GM18502 (cell line): ENCODE measurements around the gene BCAR3.

Experiments
- ATAC-seq: cut with Tn5 transposase; IDR thresholded peaks from one replicate; pipeline ENCODE4 v1.9.1; 2021; ENCODE audit warnings: mild to moderate bottlenecking; ENCODE audit not compliant: unreplicated experiment, poor library complexity

The BCAR3 gene

DNA sequence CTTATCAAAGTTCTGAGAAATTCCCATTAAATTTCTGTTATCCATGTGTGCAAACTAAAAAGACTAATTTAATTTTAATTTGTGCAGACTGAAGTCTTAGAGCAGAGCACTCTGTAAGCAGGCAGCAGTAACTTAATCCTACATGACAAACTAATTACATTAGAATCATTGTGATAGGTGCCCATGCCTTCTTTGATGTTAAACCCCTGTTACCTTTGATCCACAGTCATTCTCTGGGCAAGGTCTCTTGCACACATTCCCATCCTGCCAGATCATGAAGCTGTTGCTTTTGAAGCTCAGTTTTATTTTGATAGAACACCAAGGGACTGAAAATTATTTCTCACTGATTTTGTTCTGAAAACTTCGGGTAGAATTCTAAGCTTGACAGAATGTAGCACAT, 77.2 kb downstream of the BCAR3 start:
- no peak for ATAC-seq

DNA sequence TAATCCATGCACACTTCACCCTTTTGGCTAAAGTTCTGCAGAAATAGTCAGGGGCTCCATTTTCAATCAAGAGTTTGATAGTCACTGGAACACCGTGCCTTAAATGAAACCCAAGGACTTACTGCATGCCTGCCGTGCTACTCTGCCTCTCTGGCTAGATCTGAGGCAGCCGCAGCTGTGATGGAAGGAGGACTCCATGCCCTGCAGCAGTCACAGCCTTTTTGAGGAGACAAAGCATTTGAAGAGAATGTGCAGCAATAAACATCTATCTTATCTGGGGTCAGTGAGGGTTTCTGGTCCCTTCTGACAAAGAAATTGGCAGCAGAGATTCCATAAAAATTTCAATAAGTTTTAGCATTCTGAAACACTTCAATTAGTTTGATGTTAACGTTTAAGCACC, 78.0 kb downstream of the BCAR3 start:
- no peak for ATAC-seq

DNA sequence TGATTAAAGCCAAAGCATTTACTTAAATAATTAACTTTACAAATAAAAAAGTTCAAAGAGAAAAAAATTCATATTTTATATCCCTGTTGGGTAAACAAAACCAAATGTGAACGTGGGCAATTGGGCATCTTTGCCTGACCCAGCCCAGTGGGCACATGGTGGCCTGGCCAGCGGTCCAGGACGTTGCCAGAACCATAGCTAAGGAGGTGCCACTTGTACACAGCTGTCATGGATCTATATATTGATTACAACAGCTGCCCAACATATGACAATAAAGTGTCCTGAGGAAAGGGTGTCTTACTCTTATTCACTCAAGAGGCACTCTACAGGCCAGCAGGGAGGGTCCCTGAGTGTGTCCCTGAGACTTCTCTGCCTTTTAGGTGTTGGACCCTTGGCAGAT, 78.5 kb downstream of the BCAR3 start:
- ATAC-seq = no peak

DNA sequence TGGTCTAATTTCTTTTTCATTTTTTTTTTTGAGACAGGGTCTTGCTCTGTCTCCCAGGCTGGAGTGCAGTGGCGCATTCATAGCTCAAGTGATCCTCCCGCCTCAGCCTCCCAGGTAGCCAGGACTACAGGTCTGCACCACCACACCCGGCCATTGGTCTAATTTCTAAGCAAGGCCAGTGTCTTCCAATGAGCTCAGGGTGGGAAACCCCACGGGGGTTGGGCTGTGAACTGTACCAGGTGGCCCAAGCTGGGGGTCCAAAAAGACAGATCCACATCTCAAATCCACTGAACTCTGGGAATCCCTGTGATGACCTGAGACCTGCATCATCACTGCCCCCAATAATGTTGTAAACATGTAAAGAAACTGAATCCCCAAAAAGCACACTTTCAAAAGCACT, 79.5 kb downstream of the BCAR3 start:
- ATAC-seq = no peak

DNA sequence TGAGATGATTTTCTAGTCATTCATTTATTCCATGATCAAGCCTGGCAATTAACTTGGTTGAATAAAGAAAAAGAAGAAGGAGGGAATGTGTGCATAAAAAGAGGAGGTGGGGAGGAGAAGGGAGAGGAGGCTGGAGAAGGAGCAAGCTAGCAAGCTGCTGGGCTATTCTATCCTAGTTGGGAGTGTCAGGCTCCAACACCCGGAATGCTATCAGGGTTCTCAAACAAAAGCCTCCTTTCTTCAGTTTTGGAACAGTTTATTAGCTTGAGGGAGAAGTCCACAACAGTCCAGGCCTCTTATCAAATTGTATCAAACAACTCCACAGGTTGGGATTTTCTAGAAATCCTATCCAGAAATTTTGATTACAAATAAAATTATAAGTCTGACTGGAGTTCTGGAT, 80.0 kb downstream of the BCAR3 start:
- ATAC-seq = no peak

DNA sequence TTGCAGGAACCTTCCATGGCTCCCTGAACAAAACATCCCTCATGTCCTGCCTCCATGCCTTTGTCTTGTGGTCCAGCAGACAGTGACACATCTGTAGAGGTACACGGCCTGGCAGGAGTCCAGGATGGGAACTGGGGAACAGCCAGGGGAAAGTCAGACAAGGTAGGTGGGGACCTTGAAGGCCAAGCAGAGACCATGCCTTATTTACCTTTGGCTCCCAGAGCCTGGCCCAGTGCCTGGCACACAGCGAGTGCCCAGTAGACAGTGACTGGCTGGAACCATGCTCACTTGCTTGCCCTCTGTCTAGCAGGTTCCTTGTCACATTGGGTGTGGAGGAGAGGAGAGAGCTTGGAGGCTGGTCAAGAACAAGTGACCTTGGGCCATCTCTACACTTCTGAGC, 81.0 kb downstream of the BCAR3 start:
- no peak for ATAC-seq

DNA sequence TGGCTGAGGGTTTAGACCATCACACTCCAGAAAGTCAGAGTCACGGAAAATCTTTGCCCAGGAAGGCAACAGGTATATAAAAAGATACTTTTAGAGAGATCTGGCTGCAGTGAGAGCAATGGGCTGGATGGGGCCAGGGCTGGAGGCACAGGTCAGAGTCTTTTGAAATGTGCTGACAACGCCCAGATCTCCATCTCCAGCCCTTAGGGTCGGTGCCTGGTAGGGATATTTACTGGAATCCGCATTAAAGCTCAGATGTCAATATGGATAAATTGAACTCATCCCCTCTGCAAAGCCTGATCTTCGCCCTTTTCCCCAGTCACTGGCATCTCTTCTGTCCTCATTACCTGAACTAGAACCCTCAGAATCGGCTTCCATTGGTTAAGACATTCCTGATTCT, 82.2 kb downstream of the BCAR3 start:
- no peak for ATAC-seq

DNA sequence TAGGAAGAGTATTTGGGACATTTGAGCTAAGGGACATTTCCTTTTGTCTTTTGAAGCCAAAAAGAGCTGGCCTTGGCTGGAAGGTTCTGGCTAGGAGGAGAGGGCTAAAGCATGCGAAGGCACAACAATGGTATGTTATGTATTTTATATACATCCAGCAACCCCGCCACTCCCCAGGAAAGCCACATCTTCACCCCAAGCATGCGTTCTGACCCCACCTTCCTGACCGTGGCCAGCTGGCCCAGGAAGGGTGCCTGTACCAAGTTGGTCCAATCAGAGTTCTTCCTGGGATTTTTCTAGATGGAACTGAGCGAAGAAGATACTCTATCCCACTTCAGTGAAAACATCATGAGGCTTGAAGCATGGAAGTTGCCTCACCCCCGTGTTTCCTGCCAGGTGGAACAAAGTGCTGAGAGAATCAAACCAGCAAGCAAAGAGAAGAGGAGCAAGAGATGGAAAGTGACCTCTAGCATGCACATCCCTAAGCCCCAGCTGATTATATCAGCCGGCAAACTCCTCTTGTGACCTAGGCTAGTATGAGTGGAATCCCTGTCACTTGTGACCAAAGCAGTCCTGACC, 82.7 kb downstream of the BCAR3 start:
- ATAC-seq = no peak

DNA sequence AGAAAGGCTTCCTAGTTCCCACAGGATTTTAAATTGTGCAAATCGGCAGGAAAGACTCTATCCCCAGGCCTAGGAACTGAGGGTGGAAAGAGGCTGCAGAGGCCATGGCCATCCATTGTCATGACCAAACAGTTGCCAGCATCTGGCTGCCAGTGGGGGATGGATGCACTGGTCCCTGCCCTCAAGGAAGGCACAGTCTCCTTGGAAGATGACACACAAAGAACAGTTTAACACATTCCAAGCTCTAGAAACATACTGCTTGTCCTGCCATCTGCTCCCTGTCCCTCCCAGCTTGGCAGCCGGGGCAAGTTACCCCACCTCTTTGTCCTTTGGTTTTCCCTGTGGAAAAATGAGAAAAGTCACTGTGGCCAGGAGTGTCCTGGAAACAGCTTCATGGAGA, 83.2 kb downstream of the BCAR3 start:
- no peak for ATAC-seq

DNA sequence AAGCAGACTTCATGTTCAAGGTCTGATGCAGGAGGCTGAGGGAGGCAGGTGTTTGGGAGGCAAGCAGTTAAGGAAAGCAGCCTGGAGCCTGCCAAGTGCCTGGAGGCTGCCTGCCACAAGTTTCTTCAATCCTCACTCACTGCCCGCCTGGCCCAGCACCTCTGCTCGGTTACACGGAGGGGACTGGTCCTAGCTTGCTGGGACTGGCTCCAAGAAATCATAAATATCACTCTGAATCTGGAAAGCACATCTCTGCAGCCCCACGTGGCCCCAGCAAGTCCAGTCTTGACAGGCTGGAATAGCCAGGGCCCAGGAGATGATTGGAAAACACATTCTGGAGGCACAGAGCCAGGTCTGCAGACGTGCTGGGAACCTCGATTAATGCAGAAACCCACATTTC, 83.9 kb downstream of the BCAR3 start:
- ATAC-seq = no peak

DNA sequence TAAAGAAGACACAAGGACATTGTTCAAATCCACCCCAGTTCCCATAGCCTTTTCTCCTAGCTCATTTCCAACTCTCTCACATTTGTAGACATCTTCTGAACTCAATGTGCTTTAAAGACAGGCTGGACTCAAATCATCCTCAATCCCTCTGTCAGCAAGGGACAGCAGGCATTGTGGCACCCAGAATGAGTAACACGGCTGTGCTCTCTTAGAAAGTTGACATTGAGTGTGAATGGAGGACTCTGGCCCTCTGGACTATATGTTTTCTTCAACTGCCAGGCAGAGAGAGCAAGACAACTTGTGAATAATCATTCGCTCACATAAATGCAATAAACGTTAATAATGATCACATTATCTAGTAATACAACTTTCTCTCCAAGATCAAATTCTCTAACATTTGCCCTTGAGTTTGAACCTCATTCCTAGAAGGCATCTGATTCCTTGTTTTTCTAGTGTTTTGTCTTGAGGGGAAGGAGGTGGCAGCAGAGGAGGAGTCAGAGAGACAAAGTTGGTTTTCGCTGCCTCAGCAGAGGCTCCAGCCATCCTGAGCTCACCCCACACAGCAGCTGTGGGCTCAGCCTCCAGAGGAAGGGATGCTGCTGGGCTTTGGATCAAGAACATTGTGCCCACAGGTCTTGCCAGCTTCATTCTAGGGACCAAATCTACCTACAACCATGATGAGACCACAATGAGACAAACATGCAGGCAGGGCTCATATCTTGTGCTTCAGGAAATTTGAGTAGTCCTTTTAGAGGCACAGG, 85.1 kb downstream of the BCAR3 start:
- ATAC-seq = no peak

DNA sequence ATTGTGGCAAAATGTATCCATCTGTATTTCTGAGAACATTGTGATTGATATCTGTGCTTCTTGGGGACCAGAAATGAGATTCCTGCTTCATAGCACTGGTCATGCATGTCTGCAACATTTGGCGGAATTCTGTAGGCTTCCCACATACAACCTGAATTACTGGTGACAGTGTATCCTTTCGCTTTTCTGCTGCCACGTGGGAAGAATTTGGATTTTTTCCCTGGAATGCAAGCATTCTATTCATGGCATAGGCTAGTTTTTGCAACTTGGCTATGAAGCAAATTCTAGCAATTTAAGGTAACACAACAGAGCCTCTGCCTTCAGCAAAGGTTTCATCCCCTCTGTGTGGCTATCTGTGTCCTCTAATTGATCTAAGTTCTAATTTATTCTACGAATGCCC, 85.9 kb downstream of the BCAR3 start:
- ATAC-seq = no peak

DNA sequence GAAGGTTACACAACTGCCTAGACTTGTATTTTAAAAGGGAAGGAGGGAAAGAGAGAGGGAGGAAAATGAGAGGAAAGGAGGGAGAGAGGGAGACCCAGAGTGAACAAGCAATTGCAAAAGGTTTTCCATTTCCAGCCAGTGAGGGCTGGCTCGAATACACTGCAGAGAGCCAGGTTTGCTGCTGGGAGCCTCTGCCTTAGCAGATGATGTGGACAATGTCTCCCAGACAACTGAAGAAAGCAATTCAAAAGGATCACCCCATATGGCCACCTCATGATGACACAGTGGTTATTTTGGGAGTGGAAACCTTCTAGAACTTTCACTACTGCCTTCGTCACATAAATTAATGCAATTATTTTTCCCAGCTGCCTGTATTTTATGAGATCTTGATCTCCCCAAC, 86.4 kb downstream of the BCAR3 start:
- no peak for ATAC-seq

DNA sequence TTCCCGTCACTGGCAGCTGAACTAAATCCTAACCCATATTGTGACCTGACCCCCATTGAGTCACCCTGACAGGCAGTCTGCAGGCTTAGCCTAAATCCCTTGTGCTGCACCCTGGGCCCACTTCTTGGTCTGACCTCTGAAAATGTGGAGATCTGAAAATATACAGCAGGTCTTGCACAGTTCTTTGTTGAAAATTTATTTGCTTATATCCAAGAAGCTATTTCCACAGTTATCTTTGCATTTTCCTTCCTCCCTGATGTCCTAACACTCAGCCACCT, 87.1 kb downstream of the BCAR3 start:
- ATAC-seq = no peak

DNA sequence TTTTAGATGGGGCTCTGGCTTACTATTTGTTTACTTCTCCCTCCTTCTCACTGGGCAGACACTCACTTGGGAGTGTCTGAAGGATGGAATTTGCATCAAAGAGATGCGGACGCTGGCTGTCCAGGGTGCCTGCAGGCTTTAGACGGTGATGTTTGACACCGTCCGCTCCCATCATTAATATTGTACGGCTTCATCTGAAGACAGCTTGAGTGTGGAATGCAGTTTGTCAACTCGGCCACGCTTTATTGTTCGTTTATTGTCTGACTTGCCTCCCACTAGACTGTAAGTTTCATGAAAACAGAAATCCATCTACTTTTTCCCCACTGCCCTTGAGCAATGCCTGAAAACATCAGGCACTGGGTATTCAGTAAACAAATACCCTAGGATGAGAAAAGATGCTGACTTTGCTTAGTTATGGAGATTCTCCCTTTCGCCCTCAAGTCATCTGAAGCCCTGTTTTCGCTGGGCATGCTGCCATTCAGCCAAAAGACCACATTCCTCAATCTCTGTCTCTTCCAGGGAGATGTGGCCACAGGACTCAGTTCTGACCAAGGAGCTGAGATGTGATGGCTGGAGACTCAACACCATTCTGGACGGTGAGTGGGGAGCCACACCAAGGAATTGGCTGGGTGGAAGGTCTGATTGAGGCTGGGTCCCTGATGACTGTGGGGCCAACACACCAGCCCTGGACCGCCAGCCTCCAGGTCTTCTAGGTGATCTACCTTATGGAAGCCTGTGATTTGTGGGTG, 87.6 kb downstream of the BCAR3 start:
- no peak for ATAC-seq

DNA sequence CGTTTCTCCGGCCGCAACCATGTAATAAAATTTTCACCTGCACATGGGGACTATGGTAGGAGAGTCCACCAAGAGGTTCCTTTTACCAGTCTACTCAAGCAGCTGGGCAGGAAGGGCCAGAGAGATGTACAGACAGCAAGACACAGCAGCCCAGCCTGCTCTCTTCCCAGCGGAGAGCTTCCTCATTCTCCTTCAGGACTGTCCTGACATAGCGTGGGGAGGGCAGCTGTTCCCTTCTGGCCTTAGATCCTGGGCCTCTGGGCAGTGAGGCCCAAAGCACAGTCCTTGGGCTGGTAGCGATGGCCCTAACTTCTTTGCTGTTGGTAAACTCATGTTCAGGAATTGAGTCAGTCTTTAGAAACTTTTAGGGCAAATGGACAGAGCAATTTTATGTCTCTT, 89.1 kb downstream of the BCAR3 start:
- no peak for ATAC-seq

DNA sequence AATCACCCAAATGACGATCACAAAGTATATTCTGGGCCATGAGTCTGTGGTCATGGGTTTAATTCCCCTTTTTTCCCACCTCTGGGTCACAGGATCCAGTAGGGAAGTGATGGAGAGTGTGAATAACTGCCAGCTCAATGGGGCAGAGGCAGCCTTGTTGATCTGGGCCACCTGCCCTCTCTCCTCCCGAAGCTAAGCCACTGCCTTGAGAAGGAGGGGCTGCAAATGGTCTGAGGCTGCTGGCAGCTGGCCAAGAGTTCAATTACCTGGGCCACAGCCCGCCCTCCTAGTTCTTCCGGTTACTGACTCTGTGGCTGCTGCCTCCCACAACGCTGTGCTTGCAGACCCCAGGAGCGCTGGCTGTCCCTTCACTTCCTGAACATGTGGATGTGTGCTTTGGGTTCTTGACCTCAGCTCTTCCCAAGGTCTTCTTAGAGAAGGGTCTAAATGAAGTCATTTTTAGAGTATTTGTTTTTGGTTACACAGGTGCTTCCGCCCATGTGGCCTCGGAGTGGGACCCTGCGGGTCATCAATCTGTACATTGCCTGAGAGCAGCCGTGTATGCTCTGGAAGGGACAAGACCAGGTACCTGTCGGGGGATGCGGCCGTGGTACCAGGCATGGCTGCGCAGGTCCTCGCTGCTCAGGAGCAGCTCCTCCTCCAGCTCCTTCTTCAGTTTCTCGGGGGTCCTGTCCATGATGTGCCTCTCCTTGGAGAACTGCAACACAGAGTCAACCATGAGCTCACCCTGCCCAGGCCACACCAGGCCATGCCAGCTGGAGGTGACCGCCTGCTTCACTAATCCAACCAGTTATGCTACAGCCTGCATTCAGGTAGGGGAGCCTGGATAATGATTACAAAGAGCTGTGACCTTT, 89.7 kb downstream of the BCAR3 start:
- peak; percentile 92 for ATAC-seq

DNA sequence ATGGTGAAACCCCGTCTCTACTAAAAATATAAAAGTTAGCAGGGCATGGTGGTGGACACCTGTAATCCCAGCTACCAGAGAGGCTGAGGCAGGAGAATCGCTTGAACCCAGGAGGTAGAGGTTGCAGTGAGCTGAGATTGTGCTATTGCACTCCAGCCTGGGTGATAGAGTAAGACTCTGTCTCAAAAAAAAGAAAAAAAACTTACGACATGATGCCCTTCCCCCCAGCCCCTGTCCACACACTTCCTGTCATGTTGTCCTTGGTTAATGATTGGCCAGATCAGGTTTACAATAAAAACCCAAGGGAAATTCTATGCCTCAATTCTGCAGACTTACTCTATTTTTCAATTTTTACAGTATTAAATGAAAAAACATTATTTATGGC, 90.4 kb downstream of the BCAR3 start:
- peak; percentile 13 for ATAC-seq

DNA sequence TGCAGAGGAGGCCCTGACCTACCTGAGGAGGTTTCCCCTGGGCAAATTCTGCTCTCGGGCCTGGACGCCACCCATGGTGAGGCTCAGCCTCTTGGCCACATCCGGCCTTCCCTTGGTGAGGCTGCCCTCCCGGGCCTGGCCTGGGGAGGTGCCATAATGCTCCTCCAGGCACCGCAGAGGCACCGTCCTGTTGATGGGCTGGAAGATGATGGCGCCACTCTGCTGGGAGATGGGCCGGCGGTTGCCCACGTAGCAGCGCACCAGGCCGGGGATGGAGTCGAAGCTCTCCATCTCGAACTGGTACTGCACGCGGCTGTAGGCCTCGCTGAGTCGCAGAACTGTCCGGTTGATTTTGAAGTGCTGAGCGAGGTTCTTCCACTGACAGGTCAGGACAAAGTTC, 92.7 kb downstream of the BCAR3 start:
- no peak for ATAC-seq

DNA sequence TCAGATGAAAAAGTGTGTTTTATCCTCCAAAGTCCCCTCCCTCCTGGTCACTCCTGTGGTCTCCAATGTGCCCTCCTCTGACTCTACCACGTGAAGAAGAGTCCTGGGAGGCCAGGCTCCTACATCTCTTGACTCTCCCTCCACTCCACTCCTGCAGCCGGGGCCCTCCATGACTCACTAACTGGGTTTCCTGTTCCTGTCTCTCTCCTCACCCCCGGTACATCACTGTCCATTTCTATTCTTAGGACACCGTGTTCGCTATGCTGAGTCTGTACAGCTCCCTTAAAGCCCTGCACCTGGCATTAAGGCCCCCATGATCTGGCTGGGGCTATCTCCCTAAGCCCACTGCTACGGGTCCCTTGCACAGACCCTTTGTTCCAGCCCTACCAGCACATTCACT, 93.4 kb downstream of the BCAR3 start:
- ATAC-seq = no peak

DNA sequence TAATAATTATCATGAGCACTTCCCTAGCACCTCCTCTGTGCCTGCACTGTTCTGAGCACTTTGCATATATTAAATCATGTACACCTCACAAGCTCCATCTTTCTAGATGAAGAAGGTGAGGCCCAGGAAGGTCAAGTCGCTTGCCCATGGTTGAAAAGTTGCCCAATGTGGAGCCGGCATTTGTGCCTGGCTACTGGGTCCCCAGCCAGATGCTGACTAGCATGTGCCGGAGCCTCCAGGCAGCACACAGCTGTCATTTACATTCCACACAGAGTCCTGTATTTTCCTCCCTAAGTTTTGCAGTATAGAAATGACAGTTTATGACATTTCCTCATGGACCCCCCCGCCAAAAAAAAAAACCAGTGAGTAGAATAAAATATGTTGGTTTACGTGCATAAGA, 94.3 kb downstream of the BCAR3 start:
- no peak for ATAC-seq
